OCI-LY1 (cell line): Measurements from ENCODE around the gene SH2B2.
"Not testable (repeated sequence)": the region's sequence is repeated elsewhere in the genome, so short reads cannot be mapped to it uniquely, and the experiment has no call there.

Experiments
- EZH2 ChIP-seq: fragments of 200-600 bp; sonication (generic), shearing (Covaris generic); IDR thresholded peaks from 2 replicates; pipeline ENCODE4 v1.8.0; 2017; ENCODE audit warnings: borderline replicate concordance, mixed run types, mild to moderate bottlenecking, antibody characterized with exemption, low read length, moderate library complexity, mixed read lengths
- TF ChIP-seq, protein P1 (sequence below): fragments of 200-600 bp; sonication (generic), shearing (Covaris generic); IDR thresholded peaks from 2 replicates; pipeline ENCODE4 v1.5.1; 2017; ENCODE audit warnings: mild to moderate bottlenecking, antibody characterized with exemption, low read length, moderate library complexity, mixed read lengths

DNA sequence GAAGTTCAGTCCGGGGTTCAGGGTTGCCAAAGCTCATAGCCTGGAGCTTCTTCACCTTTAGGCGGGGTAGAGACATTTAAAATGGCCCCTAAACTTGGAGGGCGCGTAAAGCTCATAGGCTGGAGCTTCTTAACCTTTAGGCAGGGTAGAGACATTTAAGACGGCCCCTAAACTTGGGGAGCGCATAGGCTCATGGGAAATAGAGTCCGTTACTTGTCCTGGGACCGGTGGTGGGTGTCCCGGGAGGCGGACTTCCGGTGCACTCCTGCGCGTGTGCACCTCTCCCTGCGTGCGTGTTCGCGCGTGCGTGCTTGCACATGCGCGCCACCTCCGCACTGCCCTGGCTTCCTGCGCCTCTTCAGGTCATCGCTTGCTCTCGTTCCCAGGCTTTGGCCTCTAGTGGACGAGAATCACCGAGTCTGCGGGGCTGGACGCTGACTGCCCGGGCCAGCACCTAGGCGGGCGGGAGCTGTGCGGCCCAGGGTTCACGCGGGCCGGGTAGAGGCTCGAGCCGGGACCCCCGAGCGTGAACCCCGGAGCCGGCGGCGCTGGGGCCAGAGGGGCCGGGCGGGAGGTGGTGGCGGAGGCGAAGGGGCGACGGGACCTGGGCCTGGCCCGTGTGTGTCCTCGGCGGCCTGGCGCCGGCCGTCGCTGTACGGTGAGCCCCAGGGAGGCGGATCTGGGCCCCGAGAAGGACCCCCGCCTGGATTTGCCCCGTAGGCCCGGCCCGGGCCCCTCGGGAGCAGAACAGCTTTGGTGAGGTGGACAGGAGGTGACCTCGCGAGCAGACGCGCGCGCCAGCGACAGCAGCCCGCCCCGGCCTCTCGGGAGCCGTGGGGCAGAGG is 77.1 kb downstream of the SH2B2 start:
- TF ChIP-seq, protein P1, sequence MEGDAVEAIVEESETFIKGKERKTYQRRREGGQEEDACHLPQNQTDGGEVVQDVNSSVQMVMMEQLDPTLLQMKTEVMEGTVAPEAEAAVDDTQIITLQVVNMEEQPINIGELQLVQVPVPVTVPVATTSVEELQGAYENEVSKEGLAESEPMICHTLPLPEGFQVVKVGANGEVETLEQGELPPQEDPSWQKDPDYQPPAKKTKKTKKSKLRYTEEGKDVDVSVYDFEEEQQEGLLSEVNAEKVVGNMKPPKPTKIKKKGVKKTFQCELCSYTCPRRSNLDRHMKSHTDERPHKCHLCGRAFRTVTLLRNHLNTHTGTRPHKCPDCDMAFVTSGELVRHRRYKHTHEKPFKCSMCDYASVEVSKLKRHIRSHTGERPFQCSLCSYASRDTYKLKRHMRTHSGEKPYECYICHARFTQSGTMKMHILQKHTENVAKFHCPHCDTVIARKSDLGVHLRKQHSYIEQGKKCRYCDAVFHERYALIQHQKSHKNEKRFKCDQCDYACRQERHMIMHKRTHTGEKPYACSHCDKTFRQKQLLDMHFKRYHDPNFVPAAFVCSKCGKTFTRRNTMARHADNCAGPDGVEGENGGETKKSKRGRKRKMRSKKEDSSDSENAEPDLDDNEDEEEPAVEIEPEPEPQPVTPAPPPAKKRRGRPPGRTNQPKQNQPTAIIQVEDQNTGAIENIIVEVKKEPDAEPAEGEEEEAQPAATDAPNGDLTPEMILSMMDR: peak; percentile 18; the same call in 1 of the 2 replicates
- TF ChIP-seq EZH2: not testable (repeated sequence)
